NCI-H345 (cell line): Measurements from ENCODE around the gene F13A1.
"Not testable (repeated sequence)": the region's sequence is repeated elsewhere in the genome, so short reads cannot be mapped to it uniquely, and the experiment has no call there.

Experiments used
- DNase-seq: peaks from one replicate; lab custom pipeline; 2025; lab: John Stamatoyannopoulos, UW

Gene F13A1

GRCh38 chr6:6317825-6318733 is 2.4 kb downstream of the F13A1 start:
- no peak for DNase-seq

GRCh38 chr6:6317386-6317785 is 3.1 kb downstream of the F13A1 start:
- no peak for DNase-seq

- no peak for DNase-seq
Measured at GRCh38 chr6:6315660-6316059, 4.8 kb downstream of the F13A1 start.

GRCh38 chr6:6314596-6314995 is 5.9 kb downstream of the F13A1 start:
- no peak for DNase-seq

GRCh38 chr6:6312901-6313441 is 7.5 kb downstream of the F13A1 start:
- no peak for DNase-seq

GRCh38 chr6:6305575-6305974 is 14.9 kb downstream of the F13A1 start:
- DNase-seq: no peak

- DNase-seq: not testable (repeated sequence)
Measured at GRCh38 chr6:6300383-6300782, 20.1 kb downstream of the F13A1 start.

- DNase-seq: no peak
Measured at GRCh38 chr6:6293317-6293716, 27.1 kb downstream of the F13A1 start.

- DNase-seq: no peak
Measured at GRCh38 chr6:6287415-6287814, 33.0 kb downstream of the F13A1 start.

- DNase-seq: no peak
Measured at GRCh38 chr6:6285679-6286078, 34.8 kb downstream of the F13A1 start.

GRCh38 chr6:6284221-6284966 is 36.1 kb downstream of the F13A1 start:
- no peak for DNase-seq

- no peak for DNase-seq
Measured at GRCh38 chr6:6283746-6284145, 36.7 kb downstream of the F13A1 start.

- no peak for DNase-seq
Measured at GRCh38 chr6:6282716-6283115, 37.7 kb downstream of the F13A1 start.

- DNase-seq: no peak
Measured at GRCh38 chr6:6277413-6277812, 43.0 kb downstream of the F13A1 start.

GRCh38 chr6:6270948-6271535 is 49.4 kb downstream of the F13A1 start:
- no peak for DNase-seq

GRCh38 chr6:6260196-6260722 is 60.2 kb downstream of the F13A1 start:
- DNase-seq: no peak

- no peak for DNase-seq
Measured at GRCh38 chr6:6256886-6257285, 63.6 kb downstream of the F13A1 start.

- no peak for DNase-seq
Measured at GRCh38 chr6:6256259-6256658, 64.2 kb downstream of the F13A1 start.

GRCh38 chr6:6251555-6252280 is 68.7 kb downstream of the F13A1 start:
- no peak for DNase-seq

- DNase-seq: no peak
Measured at GRCh38 chr6:6248651-6249050, 71.8 kb downstream of the F13A1 start.

- no peak for DNase-seq
Measured at GRCh38 chr6:6246544-6246943, 73.9 kb downstream of the F13A1 start.

- no peak for DNase-seq
Measured at GRCh38 chr6:6244624-6245023, 75.8 kb downstream of the F13A1 start.
